GM12801 (cell line): ENCODE measurements around the gene ARL10.

ENCODE experiments used
- CTCF ChIP-seq: IDR thresholded peaks from one replicate; pipeline ENCODE4 v1.5.1; 2011; ENCODE audit warnings: control low read depth; ENCODE audit not compliant: insufficient read length; ENCODE audit errors: extremely low read depth

The ARL10 gene

GRCh38 chr5:176394096-176394495 lies 28.8 kb downstream of the ARL10 start:
- no peak for TF ChIP-seq CTCF

- TF ChIP-seq CTCF, result no peak
Observed at GRCh38 chr5:176394881-176395675, 29.8 kb downstream of the ARL10 start.

DNA sequence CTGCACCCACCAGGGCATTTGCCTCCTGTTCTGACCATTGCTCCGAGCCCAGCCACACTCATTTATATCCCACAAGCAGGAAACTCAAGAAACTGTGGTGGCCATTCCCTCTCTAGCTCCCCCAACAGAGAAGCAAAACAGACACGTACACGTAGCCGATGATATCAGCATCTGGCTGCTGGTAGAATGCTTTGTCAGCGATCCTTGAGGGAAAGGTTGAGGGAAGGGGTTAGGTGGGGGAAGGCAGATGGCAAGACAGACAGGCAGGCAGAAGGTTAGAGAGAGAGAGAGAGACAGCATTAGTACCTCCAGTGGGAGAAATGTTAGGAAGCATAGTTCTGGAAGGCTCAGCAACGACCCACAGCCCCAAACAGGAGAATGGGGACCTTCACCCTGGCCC lies 31.0 kb downstream of the ARL10 start:
- TF ChIP-seq CTCF, result no peak

DNA sequence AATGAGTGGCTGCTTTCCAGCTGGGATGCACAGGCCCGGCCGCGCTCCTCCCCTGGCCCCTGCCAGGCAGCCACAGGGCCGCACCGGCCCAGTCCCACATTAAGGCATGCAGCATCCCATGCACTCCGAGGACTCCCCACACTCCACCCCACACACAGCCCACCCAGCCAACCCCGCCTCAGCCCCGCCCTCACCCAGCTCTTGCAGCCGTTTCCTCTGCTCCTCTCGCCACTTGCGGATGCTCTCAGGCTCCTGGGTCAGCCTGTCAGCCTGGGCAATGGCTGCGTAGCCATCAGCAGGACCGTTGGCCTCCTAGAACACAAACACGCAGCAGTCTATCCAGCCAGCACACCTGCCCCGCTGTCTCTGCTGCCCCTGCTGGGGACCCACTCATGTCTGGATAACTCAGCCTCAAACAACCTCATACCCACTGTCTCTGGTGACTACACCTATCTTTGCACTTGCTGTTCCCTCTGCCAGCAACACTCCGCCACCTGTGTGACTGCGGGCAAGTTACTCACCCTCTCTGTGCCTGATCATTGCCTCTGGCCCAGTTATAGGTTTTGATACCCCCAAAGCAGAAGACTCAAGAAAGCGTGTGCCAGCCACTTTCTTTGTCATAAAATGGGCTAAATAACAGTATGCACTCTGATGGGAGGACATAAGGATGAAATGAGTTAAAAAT lies 32.6 kb downstream of the ARL10 start:
- TF ChIP-seq CTCF, result no peak

GRCh38 chr5:176400382-176401156 lies 35.3 kb downstream of the ARL10 start:
- no peak for TF ChIP-seq CTCF

DNA sequence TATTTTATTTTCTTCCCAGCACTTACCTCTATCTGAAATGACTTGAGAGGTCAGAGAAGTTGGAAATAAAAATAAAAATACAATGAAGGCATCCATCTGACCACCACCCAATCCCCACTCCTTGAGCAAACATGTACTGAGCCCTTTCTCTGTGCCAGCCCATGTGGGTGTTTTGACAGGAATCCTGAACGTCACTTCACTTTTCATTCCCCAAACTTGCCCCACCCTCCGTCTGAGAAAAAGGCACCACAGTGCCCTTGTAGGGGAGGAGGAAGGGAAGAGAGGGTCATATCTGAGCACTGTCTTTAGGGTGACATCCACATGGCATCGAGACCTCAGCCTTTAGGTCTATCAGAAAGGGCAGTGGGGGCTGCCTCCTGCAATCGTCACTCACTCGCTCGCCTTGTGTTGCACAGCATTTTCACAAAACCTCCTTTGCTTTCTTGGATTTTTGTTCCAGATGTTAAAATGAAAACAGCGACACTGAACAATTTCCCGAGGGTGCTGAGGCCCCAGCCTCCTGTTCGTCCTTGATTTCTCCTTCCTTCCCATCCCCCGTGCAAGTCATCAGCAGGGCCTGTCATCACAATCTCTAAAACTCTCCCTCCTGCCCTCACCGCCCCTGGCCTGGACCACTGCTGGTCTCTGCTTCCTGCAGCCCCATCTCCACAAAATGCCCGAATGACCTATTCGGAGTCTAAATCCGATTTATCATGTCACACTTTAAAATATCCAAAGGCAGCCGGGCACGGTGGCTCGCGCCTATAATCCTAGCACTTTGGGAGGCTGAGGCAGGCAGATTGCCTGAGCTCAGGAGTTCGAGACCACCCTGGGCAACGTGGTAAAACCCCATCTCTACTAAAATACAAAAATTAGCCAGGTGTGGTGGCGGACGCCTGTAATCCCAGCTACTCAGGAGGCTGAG lies 36.3 kb downstream of the ARL10 start:
- TF ChIP-seq CTCF, result no peak
